Measurements from ENCODE around the gene ABLIM1.

ABLIM1 gene

DNA sequence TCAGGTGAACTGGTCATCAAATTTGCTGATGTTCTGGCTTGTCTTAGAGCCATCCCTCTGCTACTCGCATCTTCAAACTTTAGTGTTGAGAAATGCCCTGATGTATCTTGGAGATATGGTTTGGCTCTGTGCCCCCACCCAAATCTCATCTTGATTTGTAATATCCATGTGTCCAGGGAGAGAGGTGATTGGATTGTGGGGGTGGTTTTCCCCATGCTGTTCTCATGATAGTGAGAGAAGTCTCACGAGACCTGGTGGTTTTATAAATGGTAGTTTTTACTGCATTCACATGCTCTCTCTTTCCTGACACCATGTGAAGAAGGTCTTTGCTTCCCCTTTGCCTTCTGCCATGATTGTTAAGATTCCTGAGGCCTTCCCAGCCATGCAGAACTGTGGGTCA lies 179.8 kb downstream of the ABLIM1 start:
- no peak overlapping the region for H3K14ac ChIP-seq (ENCODE audit: low read length in 2 of 2)

GRCh38 chr10:114477285-114477684 lies 180.8 kb downstream of the ABLIM1 start:
- H3K27me3 ChIP-seq (ENCODE audit: control insufficient read depth in 1 of 2, insufficient read depth in 1 of 2, low read length in 2 of 2) = peaks cover 0 to 7% of the 10 kb centered on the region in 2 experiments
- H3K18ac ChIP-seq (ENCODE audit: low read depth in 1 of 2, low read length in 2 of 2) = no peak overlapping the region
- no peaks in the 10 kb centered on the region for H3K79me1 ChIP-seq (replicated peaks; ENCODE audit: low read length, poor library complexity, severe bottlenecking)
- no peak overlapping the region for H2BK12ac ChIP-seq (ENCODE audit: low read length in 2 of 2)
- H2BK15ac ChIP-seq (ENCODE audit: low read depth, poor library complexity, severe bottlenecking) = no peak overlapping the region
- no peak overlapping the region for H3K4me2 ChIP-seq (ENCODE audit: low read length, poor library complexity, severe bottlenecking)
- H4K8ac ChIP-seq (ENCODE audit: low read length) = no peak overlapping the region
- WGBS = 88% methylated on average over 7 of the region's 7 CpGs
- peak overlapping the region; percentile 68 for H3K9ac ChIP-seq (ENCODE audit: low read length)
- H2BK120ac ChIP-seq (ENCODE audit: low read depth, low read length) = no peak overlapping the region
- H3K9me3 ChIP-seq (ENCODE audit: control insufficient read depth, low read length) = no peaks in the 10 kb centered on the region
- no peak for DNase-seq
- H3K36me3 ChIP-seq (ENCODE audit: control insufficient read depth in 1 of 2, insufficient read depth in 2 of 2, low read depth in 1 of 2, low read length in 2 of 2) = no peaks in the 10 kb centered on the region
- no peak overlapping the region for H3K27ac ChIP-seq (ENCODE audit: low read length, poor library complexity, severe bottlenecking)
- no peak overlapping the region for H3K4me3 ChIP-seq (ENCODE audit: insufficient read depth in 1 of 2, low read depth in 1 of 2, low read length in 2 of 2)
- no peak overlapping the region for H2AK5ac ChIP-seq (ENCODE audit: low read length, severe bottlenecking)
- no peak overlapping the region for H2AFZ ChIP-seq (ENCODE audit: low read depth, low read length)
- H3K4me1 ChIP-seq (ENCODE audit: control insufficient read depth, insufficient read depth, low read depth, low read length) = no peaks in the 10 kb centered on the region
- no peak overlapping the region for H2BK5ac ChIP-seq (ENCODE audit: low read depth, low read length, poor library complexity, severe bottlenecking)
- no peak overlapping the region for H3K14ac ChIP-seq (ENCODE audit: low read length in 2 of 2)
- H3K23ac ChIP-seq (ENCODE audit: low read length in 2 of 2) = no peak overlapping the region
- no peak overlapping the region for H4K91ac ChIP-seq (ENCODE audit: low read length)
- H3K4ac ChIP-seq (ENCODE audit: low read depth in 1 of 2, low read length in 2 of 2) = no peak overlapping the region

More for the DNA sequence above, 179.8 kb downstream of the ABLIM1 start:
- H2AK5ac ChIP-seq (ENCODE audit: low read length, severe bottlenecking) = no peak overlapping the region
- no peak overlapping the region for H3K27ac ChIP-seq (ENCODE audit: low read length, poor library complexity, severe bottlenecking)
- no peak overlapping the region for H3K9ac ChIP-seq (ENCODE audit: low read length)
- no peak overlapping the region for H2AFZ ChIP-seq (ENCODE audit: low read depth, low read length)
- no peak overlapping the region for H3K18ac ChIP-seq (ENCODE audit: low read depth in 1 of 2, low read length in 2 of 2)
- 100% methylated on average over 2 of the region's 2 CpGs for WGBS
- H3K36me3 ChIP-seq (ENCODE audit: control insufficient read depth in 1 of 2, insufficient read depth in 2 of 2, low read depth in 1 of 2, low read length in 2 of 2) = no peaks in the 10 kb centered on the region
- H4K8ac ChIP-seq (ENCODE audit: low read length) = no peak overlapping the region
- H3K79me1 ChIP-seq (replicated peaks; ENCODE audit: low read length, poor library complexity, severe bottlenecking) = no peaks in the 10 kb centered on the region
- H3K27me3 ChIP-seq (ENCODE audit: control insufficient read depth in 1 of 2, insufficient read depth in 1 of 2, low read length in 2 of 2) = peaks cover 0 to 7% of the 10 kb centered on the region in 2 experiments
- H4K91ac ChIP-seq (ENCODE audit: low read length) = no peak overlapping the region
- H3K4me1 ChIP-seq (ENCODE audit: control insufficient read depth, insufficient read depth, low read depth, low read length) = no peaks in the 10 kb centered on the region
- H3K4ac ChIP-seq (ENCODE audit: low read depth in 1 of 2, low read length in 2 of 2) = no peak overlapping the region
- no peak overlapping the region for H2BK120ac ChIP-seq (ENCODE audit: low read depth, low read length)
- H3K4me2 ChIP-seq (ENCODE audit: low read length, poor library complexity, severe bottlenecking) = no peak overlapping the region
- no peak overlapping the region for H3K4me3 ChIP-seq (ENCODE audit: insufficient read depth in 1 of 2, low read depth in 1 of 2, low read length in 2 of 2)
- H2BK12ac ChIP-seq (ENCODE audit: low read length in 2 of 2) = no peak overlapping the region
- no peak overlapping the region for H3K23ac ChIP-seq (ENCODE audit: low read length in 2 of 2)
- no peak for DNase-seq
- no peak overlapping the region for H2BK15ac ChIP-seq (ENCODE audit: low read depth, poor library complexity, severe bottlenecking)
- no peak overlapping the region for H2BK5ac ChIP-seq (ENCODE audit: low read depth, low read length, poor library complexity, severe bottlenecking)
- H3K9me3 ChIP-seq (ENCODE audit: control insufficient read depth, low read length) = no peaks in the 10 kb centered on the region

DNA sequence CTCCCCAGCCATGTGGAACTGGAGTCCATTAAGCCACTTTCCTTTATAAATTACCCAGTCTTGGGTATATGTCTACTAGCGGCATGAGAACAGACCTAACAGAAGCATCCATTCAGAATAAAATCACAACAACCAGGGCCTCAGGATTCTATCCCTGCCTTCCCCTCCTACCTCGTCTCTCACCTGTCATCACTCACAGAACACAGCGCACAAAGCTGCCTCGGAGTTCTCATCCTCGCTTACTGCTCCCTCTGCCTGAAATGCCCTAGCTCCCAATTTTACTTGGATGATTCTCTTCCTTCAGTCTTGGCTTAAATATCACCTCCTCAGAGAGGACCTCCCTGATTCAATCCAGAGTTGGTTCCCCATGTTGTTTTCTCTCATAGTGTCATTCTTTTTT lies 183.1 kb downstream of the ABLIM1 start:
- H3K14ac ChIP-seq (ENCODE audit: low read length in 2 of 2) = no peak overlapping the region
- H3K4ac ChIP-seq (ENCODE audit: low read depth in 1 of 2, low read length in 2 of 2) = no peak overlapping the region
- H3K9ac ChIP-seq (ENCODE audit: low read length) = no peak overlapping the region
- no peaks in the 10 kb centered on the region for H3K27me3 ChIP-seq (ENCODE audit: control insufficient read depth in 1 of 2, insufficient read depth in 1 of 2, low read length in 2 of 2)
- WGBS = 97% methylated on average over 5 of the region's 5 CpGs
- no peak overlapping the region for H3K27ac ChIP-seq (ENCODE audit: low read length, poor library complexity, severe bottlenecking)
- H2BK120ac ChIP-seq (ENCODE audit: low read depth, low read length) = no peak overlapping the region
- H3K4me1 ChIP-seq (ENCODE audit: control insufficient read depth, insufficient read depth, low read depth, low read length) = no peaks in the 10 kb centered on the region
- no peak overlapping the region for H3K18ac ChIP-seq (ENCODE audit: low read depth in 1 of 2, low read length in 2 of 2)
- no peak overlapping the region for H3K4me3 ChIP-seq (ENCODE audit: insufficient read depth in 1 of 2, low read depth in 1 of 2, low read length in 2 of 2)
- no peak overlapping the region for H2BK12ac ChIP-seq (ENCODE audit: low read length in 2 of 2)
- no peak overlapping the region for H4K8ac ChIP-seq (ENCODE audit: low read length)
- H4K91ac ChIP-seq (ENCODE audit: low read length) = no peak overlapping the region
- H3K79me1 ChIP-seq (replicated peaks; ENCODE audit: low read length, poor library complexity, severe bottlenecking) = no peaks in the 10 kb centered on the region
- H3K23ac ChIP-seq (ENCODE audit: low read length in 2 of 2) = no peak overlapping the region
- no peak overlapping the region for H2BK15ac ChIP-seq (ENCODE audit: low read depth, poor library complexity, severe bottlenecking)
- no peak overlapping the region for H2AFZ ChIP-seq (ENCODE audit: low read depth, low read length)
- no peak overlapping the region for H2BK5ac ChIP-seq (ENCODE audit: low read depth, low read length, poor library complexity, severe bottlenecking)
- H2AK5ac ChIP-seq (ENCODE audit: low read length, severe bottlenecking) = no peak overlapping the region
- H3K9me3 ChIP-seq (ENCODE audit: control insufficient read depth, low read length) = no peaks in the 10 kb centered on the region
- DNase-seq = no peak
- peaks cover 0 to 2% of the 10 kb centered on the region in 2 experiments for H3K36me3 ChIP-seq (ENCODE audit: control insufficient read depth in 1 of 2, insufficient read depth in 2 of 2, low read depth in 1 of 2, low read length in 2 of 2)
- H3K4me2 ChIP-seq (ENCODE audit: low read length, poor library complexity, severe bottlenecking) = no peak overlapping the region

DNA sequence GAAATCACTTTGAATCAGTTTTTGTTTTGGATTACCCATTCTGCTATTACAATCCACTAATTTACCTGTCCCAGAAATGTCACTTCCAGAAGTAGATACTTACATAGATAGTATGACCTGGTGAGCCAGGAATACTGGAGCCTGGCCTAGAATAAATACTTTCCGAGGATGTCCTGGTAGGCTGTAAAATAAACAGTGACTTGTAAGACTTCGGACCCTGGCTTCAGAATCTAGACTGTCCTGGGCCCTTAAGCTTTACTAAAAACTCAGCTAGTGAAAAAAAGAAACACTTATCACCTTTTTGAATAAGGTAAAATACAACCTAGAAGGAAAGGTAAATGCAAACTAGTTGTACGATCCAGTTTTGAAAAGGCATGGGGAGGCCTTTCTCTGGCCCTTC lies 184.3 kb downstream of the ABLIM1 start:
- H3K23ac ChIP-seq (ENCODE audit: low read length in 2 of 2) = no peak overlapping the region

More for the DNA sequence above, 184.3 kb downstream of the ABLIM1 start:
- Histone ChIP-seq H2BK12ac (ENCODE audit: low read length in 2 of 2) (no peak overlapping the region), H2AK5ac (ENCODE audit: low read length, severe bottlenecking) (no peak overlapping the region), H3K9ac (ENCODE audit: low read length) (no peak overlapping the region), H4K8ac (ENCODE audit: low read length) (no peak overlapping the region), H4K91ac (ENCODE audit: low read length) (no peak overlapping the region), H3K4ac (ENCODE audit: low read depth in 1 of 2, low read length in 2 of 2) (no peak overlapping the region), H2AFZ (ENCODE audit: low read depth, low read length) (no peak overlapping the region), H3K4me3 (ENCODE audit: insufficient read depth in 1 of 2, low read depth in 1 of 2, low read length in 2 of 2) (no peak overlapping the region), H2BK15ac (ENCODE audit: low read depth, poor library complexity, severe bottlenecking) (no peak overlapping the region), H3K36me3 (ENCODE audit: control insufficient read depth in 1 of 2, insufficient read depth in 2 of 2, low read depth in 1 of 2, low read length in 2 of 2) (peaks cover 0 to 4% of the 10 kb centered on the region in 2 experiments), H3K18ac (ENCODE audit: low read depth in 1 of 2, low read length in 2 of 2) (no peak overlapping the region), H3K4me2 (ENCODE audit: low read length, poor library complexity, severe bottlenecking) (no peak overlapping the region), H3K9me3 (ENCODE audit: control insufficient read depth, low read length) (no peaks in the 10 kb centered on the region), H2BK5ac (ENCODE audit: low read depth, low read length, poor library complexity, severe bottlenecking) (no peak overlapping the region), H3K79me1 (replicated peaks; ENCODE audit: low read length, poor library complexity, severe bottlenecking) (no peaks in the 10 kb centered on the region), H3K4me1 (ENCODE audit: control insufficient read depth, insufficient read depth, low read depth, low read length) (no peaks in the 10 kb centered on the region), H3K27me3 (ENCODE audit: control insufficient read depth in 1 of 2, insufficient read depth in 1 of 2, low read length in 2 of 2) (no peaks in the 10 kb centered on the region), H3K14ac (ENCODE audit: low read length in 2 of 2) (no peak overlapping the region), H2BK120ac (ENCODE audit: low read depth, low read length) (no peak overlapping the region), H3K27ac (ENCODE audit: low read length, poor library complexity, severe bottlenecking) (no peak overlapping the region)
- no peak for DNase-seq
- WGBS = 90% methylated on average over 2 of the region's 3 CpGs

All from mesenchymal stem cell (in vitro differentiated cells and primary cell).